Measurements from ENCODE around the gene GDF9. TPM values are rescaled to one million over a fixed set of nuclear protein-coding genes. Genes with fewer than 3 reads are reported as not detected.

Gene GDF9
- total RNA-seq, 1 experiment from 2014 or later = 0.54 TPM

DNA sequence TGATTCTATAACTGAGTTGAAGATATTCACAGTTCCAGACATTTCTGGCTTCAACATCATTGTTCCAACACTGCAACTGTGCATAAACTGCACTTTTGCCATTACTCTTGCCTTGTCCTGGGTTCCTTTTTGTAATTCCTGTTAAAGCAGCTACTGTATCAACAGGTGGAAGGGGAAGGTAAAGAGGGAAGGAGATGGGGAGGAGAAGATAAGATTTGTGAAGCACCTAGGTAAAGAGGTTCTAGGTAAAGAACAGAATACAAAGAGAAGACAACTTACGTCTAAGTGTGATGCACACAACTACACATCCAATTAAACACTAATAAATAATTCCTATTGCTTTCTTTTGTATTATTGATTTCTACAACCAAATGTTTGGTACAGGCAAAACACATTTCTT is 43.4 kb upstream of the GDF9 start:
- TF ChIP-seq TCF7L2 (IDR thresholded peaks at IDR 0.05; ENCODE audit: low read depth, low read length) (no peak), SIN3A (IDR thresholded peaks at IDR 0.05; ENCODE audit: borderline replicate concordance, insufficient read depth, low read depth, low read length) (no peak), POLR2AphosphoS5 (IDR thresholded peaks at IDR 0.05; ENCODE audit: low read depth, low read length) (no peak)
- TF ChIP-seq, protein P1, sequence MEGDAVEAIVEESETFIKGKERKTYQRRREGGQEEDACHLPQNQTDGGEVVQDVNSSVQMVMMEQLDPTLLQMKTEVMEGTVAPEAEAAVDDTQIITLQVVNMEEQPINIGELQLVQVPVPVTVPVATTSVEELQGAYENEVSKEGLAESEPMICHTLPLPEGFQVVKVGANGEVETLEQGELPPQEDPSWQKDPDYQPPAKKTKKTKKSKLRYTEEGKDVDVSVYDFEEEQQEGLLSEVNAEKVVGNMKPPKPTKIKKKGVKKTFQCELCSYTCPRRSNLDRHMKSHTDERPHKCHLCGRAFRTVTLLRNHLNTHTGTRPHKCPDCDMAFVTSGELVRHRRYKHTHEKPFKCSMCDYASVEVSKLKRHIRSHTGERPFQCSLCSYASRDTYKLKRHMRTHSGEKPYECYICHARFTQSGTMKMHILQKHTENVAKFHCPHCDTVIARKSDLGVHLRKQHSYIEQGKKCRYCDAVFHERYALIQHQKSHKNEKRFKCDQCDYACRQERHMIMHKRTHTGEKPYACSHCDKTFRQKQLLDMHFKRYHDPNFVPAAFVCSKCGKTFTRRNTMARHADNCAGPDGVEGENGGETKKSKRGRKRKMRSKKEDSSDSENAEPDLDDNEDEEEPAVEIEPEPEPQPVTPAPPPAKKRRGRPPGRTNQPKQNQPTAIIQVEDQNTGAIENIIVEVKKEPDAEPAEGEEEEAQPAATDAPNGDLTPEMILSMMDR (IDR thresholded peaks at IDR 0.05) = no peak
- TF ChIP-seq, protein P2, sequence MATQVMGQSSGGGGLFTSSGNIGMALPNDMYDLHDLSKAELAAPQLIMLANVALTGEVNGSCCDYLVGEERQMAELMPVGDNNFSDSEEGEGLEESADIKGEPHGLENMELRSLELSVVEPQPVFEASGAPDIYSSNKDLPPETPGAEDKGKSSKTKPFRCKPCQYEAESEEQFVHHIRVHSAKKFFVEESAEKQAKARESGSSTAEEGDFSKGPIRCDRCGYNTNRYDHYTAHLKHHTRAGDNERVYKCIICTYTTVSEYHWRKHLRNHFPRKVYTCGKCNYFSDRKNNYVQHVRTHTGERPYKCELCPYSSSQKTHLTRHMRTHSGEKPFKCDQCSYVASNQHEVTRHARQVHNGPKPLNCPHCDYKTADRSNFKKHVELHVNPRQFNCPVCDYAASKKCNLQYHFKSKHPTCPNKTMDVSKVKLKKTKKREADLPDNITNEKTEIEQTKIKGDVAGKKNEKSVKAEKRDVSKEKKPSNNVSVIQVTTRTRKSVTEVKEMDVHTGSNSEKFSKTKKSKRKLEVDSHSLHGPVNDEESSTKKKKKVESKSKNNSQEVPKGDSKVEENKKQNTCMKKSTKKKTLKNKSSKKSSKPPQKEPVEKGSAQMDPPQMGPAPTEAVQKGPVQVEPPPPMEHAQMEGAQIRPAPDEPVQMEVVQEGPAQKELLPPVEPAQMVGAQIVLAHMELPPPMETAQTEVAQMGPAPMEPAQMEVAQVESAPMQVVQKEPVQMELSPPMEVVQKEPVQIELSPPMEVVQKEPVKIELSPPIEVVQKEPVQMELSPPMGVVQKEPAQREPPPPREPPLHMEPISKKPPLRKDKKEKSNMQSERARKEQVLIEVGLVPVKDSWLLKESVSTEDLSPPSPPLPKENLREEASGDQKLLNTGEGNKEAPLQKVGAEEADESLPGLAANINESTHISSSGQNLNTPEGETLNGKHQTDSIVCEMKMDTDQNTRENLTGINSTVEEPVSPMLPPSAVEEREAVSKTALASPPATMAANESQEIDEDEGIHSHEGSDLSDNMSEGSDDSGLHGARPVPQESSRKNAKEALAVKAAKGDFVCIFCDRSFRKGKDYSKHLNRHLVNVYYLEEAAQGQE (IDR thresholded peaks at IDR 0.05; ENCODE audit: insufficient read depth in 1 of 2, low read depth in 2 of 2, low read length in 1 of 2) = no peak
- ATAC-seq = no peak
- in situ Hi-C loops (cut with HindIII; ENCODE audit: low pct_unique_long_range_greater_than_20kb, low sequenced_read_pairs) (no loop called here), intact Hi-C loops (cut with micrococcal nuclease; ENCODE audit: unreplicated experiment) (no loop called here)
- Histone ChIP-seq H3K36me3 (ENCODE audit: control insufficient read depth, insufficient read depth, low read length) (peaks cover 11% of the 10 kb centered on the region), H3K27me3 (ENCODE audit: control insufficient read depth, insufficient read depth, low read length) (no peaks in the 10 kb centered on the region), H3K4me3 (ENCODE audit: low read depth in 2 of 2, low read length in 2 of 2) (no peak overlapping the region), H3K4me1 (ENCODE audit: control insufficient read depth, insufficient read depth, low read length) (no peaks in the 10 kb centered on the region), H3K27ac (ENCODE audit: low read length) (no peak overlapping the region), H3K9me3 (ENCODE audit: control insufficient read depth, insufficient read depth, low read depth, low read length) (no peaks in the 10 kb centered on the region)
- no peak for DNase-seq (ENCODE audit: low read depth, low spot score)
- ChIA-PET POLR2A (interaction anchor here (0.7 kb wide), 1 partner anchor 9 kb away, joined by 5 read pairs; no protein-coding TSS in a partner anchor), CTCF (no interaction called here)
- BruUV-seq (replicated peaks) = no TSS peak

DNA sequence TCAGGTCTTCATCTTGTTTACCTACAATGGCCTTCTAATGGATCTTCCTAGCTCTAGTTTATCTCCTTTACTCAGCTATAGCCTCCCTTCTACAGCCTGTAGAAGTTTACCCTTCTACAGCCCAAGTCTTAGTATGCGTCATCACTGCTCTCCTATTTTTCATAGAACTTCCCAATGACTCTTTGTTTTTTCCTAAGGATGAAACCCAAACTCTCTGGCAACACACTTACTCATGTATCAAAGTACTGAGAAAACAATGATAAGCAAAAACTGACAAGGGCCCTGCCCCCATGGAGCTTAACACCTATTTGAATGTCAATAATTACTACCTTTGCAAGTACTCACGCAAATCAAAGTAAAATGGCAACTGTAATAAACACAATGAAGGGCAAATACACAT is 40.9 kb upstream of the GDF9 start:
- H3K27ac ChIP-seq (ENCODE audit: low read length) = no peak overlapping the region
- no peaks in the 10 kb centered on the region for H3K27me3 ChIP-seq (ENCODE audit: control insufficient read depth, insufficient read depth, low read length)
- BruUV-seq (replicated peaks) = no TSS peak
- TF ChIP-seq TCF7L2 (IDR thresholded peaks at IDR 0.05; ENCODE audit: low read depth, low read length) (no peak), POLR2AphosphoS5 (IDR thresholded peaks at IDR 0.05; ENCODE audit: low read depth, low read length) (no peak), SIN3A (IDR thresholded peaks at IDR 0.05; ENCODE audit: borderline replicate concordance, insufficient read depth, low read depth, low read length) (no peak)
- TF ChIP-seq, protein P2 (IDR thresholded peaks at IDR 0.05; ENCODE audit: insufficient read depth in 1 of 2, low read depth in 2 of 2, low read length in 1 of 2) = no peak
- TF ChIP-seq, protein P1 (IDR thresholded peaks at IDR 0.05) = no peak
- no peak overlapping the region for H3K4me3 ChIP-seq (ENCODE audit: low read depth in 2 of 2, low read length in 2 of 2)
- DNase-seq (ENCODE audit: low read depth, low spot score) (no peak), ATAC-seq (no peak)
- in situ Hi-C loops (cut with HindIII; ENCODE audit: low pct_unique_long_range_greater_than_20kb, low sequenced_read_pairs) = no loop called here
- no peaks in the 10 kb centered on the region for H3K4me1 ChIP-seq (ENCODE audit: control insufficient read depth, insufficient read depth, low read length)
- intact Hi-C loops (cut with micrococcal nuclease; ENCODE audit: unreplicated experiment) = no loop called here
- peaks cover 9% of the 10 kb centered on the region for H3K36me3 ChIP-seq (ENCODE audit: control insufficient read depth, insufficient read depth, low read length)
- no peaks in the 10 kb centered on the region for H3K9me3 ChIP-seq (ENCODE audit: control insufficient read depth, insufficient read depth, low read depth, low read length)
- ChIA-PET POLR2A (interaction anchor here (0.6 kb wide), 1 partner anchor 15 kb away, joined by 14 read pairs; no protein-coding TSS in a partner anchor), CTCF (no interaction called here)
